Thyroid gland (tissue), 4 donors: ENCODE data around the gene SUN1.

Experiments used
- POLR2A ChIP-seq, 2 donors: fragments of 450-650 bp; IDR thresholded peaks; one replicate each; pipeline ENCODE4 v1.6.1; 2017; ENCODE audit warnings: antibody characterized with exemption in 2 of 2, mild to moderate bottlenecking in 2 of 2, moderate library complexity in 1 of 2
- TF ChIP-seq, protein P1 (sequence below), 6 experiments: fragments of 200-600 bp in 3 of 6; fragments of 450-650 bp in 3 of 6; sonication (generic) in 3 of 6; IDR thresholded peaks; one replicate each; pipeline ENCODE4 v1.5.1; 2016 to 2019; ENCODE audit warnings: antibody characterized with exemption in 6 of 6, mild to moderate bottlenecking in 2 of 6, inconsistent platforms in 1 of 6, moderate library complexity in 1 of 6

DNA sequence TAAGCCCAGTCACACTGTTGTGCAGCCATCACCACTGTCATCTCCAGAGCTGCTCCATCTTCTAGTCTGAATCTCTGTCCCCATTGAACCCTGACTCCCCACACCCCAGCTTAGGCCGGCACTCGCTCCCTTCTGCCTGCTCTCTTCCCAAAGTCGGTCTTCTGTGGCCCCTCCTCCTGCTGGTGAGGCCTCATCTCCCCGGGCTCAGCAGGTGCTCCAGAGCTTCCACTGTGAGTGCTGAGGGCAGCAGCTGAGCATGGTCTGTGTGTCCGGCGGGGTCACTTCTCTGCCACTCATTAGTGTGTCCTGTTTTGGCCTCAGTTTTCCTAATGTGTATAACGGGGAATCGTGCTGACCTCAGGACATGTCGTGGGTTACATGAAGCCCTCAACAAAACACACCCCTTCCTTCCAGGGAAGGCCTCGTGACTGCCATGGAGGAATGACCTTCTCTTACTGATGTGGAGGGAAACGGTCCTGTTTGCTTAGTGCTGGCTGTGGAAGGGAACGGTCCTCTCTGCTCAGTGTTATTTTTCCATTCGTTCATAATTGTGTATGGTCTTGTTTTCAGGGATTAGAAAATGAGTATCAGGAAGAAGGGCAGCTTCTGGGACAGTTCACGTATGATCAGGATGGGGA, 39.7 kb downstream of the SUN1 start:
- TF ChIP-seq, protein P1, sequence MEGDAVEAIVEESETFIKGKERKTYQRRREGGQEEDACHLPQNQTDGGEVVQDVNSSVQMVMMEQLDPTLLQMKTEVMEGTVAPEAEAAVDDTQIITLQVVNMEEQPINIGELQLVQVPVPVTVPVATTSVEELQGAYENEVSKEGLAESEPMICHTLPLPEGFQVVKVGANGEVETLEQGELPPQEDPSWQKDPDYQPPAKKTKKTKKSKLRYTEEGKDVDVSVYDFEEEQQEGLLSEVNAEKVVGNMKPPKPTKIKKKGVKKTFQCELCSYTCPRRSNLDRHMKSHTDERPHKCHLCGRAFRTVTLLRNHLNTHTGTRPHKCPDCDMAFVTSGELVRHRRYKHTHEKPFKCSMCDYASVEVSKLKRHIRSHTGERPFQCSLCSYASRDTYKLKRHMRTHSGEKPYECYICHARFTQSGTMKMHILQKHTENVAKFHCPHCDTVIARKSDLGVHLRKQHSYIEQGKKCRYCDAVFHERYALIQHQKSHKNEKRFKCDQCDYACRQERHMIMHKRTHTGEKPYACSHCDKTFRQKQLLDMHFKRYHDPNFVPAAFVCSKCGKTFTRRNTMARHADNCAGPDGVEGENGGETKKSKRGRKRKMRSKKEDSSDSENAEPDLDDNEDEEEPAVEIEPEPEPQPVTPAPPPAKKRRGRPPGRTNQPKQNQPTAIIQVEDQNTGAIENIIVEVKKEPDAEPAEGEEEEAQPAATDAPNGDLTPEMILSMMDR (IDR thresholded peaks at IDR 0.05) = no peak
- no peak for TF ChIP-seq POLR2A (IDR thresholded peaks at IDR 0.05)
